IPS-NIHi11 (cell line): Measurements from ENCODE around the gene SH3BP1.

Source experiments
- DNase-seq: peaks from one replicate; pipeline ENCODE4 v3.0.0; 2012; ENCODE audit warnings: mixed read lengths, low spot score

Gene SH3BP1

DNA sequence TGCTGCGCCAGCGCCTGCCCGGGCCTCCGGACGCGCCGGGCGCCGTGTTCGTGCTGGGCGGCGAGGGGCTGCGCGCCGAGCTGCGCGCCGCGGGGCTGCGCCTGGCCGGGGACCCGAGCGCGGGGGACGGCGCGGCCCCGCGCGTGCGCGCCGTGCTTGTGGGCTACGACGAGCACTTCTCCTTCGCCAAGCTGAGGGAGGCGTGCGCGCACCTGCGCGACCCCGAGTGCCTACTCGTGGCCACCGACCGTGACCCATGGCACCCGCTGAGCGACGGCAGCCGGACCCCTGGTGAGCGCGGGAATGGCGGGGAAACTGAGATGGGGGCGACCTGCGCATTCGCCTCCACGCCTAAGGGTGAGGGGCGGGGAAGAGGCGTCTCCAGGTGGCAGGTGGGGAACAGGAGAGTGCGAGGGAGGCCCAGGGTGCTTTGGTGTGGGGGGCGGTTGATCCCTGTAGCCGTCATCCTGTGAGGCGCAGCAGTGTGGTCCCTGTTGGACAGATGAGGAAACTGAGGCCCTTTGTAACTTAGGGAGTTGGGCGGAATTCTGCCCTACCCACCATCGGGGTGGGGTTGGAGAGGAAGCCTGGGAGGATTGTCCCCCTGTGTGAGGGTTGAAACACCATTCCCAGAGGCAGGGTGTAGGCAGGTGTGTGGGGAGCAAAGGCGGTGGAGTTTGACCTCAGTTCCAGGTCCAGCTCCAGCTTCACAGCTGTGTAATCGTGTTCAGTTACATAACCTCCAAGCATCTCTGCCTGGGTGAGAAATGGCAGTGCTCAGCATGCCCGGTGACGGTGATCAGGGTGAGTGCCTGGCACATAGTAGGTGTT, 19.8 kb downstream of the SH3BP1 start:
- DNase-seq, result no peak

DNA sequence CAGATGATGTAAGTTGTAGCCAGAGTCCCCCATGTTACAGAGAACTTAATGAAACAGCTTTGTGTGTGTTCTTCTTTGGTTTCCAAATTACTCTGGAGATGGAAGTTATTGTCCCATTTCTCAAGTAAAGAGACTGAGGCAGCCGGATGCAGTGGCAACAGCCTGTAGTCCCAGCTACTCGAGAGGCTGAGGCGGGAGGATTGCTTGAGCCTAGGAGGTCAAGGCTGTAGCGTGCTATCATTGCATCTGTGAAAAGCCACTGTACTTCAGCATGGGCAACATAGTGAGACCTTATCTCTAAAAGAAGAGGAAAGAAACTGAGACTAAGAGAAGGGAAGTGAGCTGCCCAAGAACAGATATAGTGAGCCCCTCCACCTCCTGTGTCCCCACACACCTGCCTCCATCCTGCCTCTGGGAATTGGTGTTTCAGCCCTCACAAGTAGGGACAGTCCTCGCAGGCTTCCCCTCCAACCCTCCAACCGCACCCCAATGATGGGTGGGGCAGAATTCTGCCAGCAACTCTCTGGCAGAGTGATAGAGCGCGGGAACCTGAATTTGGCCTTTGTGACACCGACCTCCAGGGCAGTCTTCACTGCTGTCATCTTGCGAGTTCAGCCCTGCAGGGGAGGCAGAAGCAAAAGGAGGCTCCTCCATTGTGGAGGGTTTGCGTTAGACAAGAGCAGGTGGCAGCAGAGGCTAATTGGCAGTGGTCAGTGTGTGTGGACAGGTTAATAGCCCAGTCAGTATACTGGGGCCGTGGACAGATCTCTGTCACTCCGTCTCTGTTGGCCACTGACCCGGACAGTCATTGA, 20.6 kb downstream of the SH3BP1 start:
- DNase-seq, result no peak

DNA sequence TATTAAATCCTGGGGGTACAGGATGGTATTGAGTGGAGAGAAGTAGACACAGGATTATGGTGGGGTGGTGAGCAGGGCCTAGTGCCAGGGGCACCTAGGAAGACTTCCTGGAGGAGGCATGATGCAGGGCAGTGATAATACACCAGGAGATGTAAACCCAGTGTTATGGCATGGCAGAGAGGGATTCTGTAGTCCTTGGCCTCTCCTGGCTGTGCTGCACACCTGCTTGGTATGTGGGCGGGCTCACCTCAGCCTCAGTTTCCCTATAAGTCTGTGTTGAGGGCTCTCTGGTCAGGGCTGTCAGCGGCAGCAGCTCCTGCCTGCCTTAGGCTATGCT, 21.2 kb downstream of the SH3BP1 start:
- DNase-seq, result no peak

DNA sequence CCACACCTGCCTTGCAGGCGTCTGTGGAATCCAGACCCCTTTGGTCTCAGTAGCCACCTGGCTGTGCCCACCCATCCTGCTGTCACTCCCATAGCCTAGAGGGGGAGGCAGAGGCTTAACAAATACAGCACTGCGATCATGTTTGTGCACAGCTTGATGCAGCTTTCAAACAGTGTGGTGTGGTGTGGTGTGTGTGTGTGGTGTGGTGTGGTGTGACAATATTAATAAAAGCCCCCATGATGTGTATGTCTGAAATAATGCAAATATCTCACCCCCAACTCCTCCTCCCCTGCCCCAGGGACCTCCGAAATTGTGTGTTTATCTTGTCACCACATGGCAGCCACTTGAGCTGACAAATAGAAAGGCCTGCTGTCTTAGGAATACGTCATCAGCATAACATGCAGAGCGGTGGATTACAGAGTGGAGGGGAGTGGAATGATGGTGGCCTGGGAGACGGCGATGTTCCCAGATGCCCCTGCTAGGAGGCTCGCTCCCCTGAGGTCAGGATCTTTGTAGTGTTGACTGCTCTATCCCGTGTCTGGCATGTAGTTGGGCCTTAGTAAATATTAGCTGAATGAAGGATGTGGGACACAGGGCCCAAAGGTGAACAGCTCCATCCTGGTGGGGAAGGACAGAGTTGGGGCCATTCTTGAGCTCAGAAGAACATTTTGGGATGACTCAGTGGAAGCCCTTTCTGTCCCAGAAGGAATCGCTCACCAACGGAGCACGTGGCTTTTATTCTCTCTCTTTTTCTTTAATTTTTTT, 21.9 kb downstream of the SH3BP1 start:
- DNase-seq, result no peak

DNA sequence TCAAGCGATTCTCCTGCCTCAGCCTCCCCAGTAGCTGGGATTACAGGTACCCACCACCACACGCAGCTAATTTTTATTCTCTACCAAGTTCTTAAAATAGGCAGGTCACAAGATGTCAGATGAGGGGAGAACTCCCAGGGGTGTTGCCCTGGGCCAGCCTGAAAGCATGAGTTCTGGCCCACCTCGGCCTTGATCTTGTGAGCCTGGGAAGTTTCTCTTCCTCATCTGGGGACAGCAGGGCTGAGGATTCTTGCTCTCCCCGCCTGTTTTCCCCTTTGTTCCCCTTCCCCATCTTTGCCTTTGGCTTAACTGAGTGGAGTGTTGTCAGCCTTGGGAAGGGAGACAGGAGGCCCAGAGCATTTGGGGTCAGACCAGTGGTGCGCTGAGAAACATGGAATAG, 22.6 kb downstream of the SH3BP1 start:
- no peak for DNase-seq

DNA sequence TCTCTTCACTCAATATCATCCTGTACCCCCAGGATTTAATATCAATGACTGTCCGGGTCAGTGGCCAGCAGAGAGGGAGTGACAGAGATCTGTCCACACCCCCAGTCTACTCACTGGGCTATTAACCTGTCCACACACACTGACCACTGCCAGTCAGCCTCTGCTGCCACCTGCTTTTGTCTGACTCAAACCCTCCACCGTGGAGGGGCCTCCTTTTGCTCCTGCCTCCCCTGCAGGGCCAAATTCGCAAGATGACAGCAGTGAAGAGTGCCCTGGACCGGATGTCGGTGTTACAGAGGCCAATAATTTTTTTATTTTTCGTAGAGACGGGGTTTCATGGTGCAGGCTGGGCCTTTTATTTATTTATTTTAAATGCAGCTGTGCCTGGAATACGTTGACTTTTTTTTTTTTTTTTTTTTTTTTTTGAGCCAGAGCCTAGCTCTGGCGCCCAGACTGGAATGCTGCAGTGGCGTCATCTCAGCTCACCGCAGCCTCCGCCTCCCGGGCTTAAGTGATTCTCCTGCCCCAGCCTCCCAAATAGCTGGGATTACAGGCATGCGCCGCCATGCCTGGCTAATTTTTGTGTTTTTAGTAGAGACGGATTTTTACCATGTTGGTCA, 24.2 kb downstream of the SH3BP1 start:
- no peak for DNase-seq

DNA sequence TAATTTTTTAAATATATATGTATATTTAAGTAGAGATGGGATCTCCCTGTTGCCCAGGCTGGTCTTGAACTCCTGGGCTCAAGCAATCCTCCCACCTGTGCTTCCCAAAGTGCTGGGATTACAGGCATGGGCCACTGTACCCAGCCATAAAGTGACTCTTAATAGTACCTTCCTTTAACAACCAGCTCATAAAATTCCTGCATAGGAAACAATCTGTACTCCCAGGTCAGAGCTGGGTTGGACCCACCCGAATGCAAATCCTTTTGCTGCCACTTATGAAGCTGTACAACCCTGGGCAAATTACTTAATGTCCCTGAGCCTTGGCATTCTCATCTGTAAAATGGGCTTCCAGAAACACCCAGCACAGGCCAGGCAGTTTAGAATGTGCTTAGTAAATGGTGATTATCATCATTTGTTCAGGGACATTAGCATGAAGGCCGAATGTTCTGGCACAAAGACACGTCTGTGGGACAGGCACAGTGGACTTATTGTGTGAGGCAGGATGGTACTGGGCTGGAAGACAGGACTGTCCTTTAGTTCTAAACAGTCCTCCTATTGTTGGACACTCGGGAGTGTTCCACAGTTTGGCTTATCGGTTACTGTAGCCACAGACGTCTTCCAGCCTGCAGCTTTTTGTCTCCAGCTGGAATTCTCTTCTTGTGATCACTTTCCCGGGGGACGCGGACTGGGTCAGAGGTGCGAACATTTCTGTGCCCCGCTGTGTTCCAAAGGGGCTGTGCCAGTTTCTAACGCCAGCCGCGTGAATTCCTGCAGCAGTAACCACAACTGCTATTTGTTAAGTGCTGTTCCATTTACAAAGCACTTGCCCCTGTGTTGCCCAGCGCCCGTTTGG, 25.0 kb downstream of the SH3BP1 start:
- no peak for DNase-seq

DNA sequence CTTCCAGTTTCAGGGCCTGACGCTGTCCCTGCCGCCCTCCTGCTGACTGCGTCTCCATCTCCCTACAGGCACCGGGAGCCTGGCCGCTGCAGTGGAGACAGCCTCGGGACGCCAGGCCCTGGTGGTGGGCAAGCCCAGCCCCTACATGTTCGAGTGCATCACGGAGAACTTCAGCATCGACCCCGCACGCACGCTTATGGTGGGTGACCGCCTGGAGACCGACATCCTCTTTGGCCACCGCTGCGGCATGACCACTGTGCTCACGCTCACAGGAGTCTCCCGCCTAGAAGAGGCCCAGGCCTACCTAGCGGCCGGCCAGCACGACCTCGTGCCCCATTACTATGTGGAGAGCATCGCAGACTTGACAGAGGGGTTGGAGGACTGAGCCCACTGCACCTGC, 26.0 kb downstream of the SH3BP1 start:
- DNase-seq, result no peak

DNA sequence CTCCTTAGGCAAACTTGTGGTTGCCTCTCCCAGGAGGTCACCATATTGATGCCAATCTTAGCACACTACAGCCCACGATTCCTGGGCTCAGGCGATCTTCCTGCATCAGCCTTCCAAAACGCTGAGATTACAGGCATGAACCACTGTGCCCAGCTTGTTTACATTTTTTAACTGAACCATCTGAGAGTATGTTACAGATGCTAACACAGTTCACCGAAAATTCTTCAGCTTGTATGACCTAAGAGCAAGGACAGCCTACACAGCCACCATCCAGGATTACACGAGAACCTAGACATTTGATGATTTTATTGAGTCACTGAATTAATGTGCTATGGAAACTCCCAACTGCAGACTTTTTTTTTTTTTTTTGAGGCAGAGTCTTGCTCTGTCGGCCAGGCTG, 30.1 kb downstream of the SH3BP1 start:
- no peak for DNase-seq

DNA sequence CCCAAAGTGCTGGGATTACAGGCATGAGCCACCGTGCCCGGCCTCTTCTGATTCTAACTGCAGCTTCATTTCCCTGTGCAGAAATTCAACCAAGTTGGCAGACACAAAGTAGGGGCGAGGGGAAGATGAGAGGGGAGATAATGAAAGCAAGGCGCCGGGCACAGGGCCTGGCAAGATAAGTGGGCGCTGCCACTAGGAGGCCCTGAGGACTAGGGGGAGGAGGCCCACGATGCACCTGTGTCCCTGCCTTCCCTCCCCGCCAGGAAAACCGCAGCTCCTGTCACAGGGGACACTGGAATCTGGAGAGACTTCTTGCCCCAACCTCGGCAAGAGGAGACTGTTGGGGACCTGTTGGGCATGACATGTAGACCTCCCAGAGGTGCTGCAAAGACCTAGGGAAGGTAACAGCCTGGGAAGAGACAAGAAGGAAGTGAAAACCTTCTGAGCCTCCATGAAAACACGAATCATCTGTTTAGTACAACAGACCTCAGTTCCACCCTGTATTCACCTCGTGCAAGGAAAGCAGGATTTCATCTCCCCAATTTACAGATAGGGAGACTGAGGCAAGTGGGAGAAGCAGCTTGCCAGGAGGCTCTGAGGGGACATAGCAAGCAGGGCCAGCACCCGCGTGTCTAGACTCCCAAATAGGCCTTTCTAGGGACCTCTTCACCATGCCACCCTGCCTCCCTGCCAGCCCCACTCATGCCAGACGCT, 32.9 kb downstream of the SH3BP1 start:
- DNase-seq, result no peak

DNA sequence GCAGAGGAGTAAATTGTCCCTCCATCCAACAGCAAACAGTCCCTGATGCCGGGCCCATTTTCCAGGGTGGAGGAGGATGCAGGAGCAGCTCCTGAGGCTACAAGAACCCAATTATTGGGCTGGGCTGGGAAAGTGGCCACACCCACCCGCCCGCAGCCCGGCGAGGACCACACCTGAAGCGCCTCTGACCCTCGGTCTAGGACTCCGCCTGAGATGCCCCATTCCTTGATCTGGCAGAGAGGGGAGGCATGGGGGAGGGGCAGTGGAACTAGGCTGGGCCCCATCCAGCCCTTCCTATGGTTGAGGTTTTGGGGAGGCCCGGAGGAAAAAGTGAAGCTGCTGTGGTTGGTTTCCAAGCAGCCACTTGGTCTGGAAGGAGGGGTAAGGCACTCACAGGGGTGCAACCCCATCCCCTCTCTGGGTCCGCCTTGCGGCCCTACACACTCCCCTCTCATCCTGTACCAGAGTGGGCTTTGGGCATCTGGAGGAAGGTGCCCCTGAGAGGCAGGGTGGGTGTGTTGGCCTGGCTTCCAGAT, 33.5 kb downstream of the SH3BP1 start:
- DNase-seq, result no peak

DNA sequence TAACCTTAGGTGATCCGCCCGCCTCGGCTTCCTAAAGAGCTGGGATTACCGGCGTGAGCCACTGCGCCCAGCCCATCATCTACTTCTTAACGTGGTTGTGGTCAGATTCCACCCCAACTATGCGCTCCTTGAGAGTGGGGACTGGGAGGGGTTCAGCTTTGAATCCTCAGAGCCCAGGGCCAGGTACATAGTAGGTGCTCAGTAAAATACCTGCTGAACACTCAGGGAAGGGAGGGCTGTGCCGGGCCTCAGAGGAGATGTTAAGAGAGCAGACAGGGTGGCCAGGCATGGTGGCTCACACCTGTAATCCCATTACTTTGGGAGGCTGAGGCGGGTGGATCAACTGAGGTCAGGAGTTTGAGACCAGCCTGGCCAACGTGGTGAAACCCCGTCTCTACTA, 34.8 kb downstream of the SH3BP1 start:
- DNase-seq, result no peak

DNA sequence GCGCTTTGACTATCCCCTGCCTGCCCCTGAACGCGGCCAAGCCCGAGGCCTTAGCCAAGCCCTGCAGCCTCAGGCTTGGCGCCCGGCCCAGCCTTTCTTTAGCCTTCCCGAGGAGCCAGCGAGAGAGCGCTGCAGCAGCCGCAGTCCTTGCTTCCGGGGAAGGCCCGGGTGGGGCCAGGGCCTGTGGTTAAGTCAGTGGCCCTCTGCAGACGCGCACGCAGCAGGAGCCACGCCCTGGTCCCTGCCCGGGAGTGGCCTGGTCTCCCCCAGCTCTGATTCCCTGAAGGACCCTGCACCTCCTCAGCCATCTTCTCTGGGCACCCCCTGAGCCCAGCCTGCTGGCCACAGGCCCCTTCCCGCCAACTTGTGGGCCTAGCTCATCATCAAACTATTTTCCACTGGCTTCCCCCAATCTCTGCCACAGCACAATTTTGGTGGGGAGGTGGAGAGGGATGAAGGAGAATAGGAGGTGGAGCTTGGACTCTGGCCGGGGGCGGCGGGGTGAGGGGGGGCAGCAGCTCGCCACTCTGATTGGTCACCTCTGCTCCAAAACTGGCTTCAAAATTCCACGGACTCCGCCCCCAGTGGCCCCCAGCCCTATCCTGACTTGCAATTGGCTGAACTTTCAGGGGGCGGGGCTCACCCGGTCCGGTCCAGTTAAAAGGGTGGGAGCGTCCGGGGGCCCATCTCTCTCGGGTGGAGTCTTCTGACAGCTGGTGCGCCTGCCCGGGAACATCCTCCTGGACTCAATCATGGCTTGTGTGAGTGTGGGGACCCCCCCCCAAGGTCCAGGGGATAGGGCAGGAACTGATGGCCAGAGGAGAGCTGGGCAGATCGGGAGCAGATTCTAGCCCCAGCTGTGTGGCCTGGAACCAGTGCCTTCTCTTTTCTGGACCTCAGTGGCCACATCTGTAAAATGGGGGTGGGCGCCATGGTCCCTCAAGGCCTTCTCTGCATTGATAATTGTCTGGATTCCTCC, 35.8 kb downstream of the SH3BP1 start, which contains the start of gene LGALS1:
Gene LGALS1, plus strand, starts transcription at position 686 of the 979 bp plus-strand sequence. Its CDS starts 67 bp downstream, at position 753.
- DNase-seq, result peak; percentile 83

DNA sequence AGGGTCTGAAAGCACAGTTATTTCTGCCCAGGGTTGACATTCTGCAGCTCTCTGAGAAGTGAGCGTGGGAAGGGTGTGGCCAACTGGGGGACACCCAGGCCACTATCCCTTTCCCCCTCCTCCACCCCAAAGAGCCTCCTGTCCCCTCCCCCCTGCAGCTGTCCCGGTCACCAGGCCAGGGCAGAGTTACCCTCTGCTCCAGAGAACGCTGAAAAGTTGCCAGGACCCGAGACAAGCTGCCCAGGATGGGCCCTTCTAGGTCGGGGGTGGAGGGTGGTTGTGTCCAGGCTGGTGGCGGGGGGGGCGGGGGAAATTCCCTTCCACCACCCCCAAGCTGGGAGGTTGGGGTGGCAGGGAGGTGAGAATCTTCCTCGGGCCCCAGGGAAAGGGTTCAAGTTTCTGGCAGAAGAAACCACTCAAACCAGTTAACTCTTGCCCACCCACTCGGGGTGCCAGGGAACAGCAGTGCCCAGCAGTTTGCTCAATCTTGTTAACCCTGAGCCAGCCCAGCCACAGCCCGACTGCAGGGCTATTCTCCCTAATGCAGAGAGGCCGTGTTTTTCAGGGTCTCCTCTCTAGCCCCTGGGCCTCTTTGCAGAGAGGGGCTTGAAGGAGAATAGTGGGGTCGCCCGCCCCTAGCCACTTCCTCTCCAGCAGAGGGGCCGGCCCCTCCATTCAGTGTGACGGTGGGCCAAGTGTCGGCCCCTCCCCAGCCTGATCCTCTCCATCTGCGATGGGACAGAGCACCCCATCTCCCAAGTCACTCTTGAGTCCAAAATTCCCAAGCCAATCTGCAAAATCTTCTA, 36.7 kb downstream of the SH3BP1 start:
- no peak for DNase-seq

DNA sequence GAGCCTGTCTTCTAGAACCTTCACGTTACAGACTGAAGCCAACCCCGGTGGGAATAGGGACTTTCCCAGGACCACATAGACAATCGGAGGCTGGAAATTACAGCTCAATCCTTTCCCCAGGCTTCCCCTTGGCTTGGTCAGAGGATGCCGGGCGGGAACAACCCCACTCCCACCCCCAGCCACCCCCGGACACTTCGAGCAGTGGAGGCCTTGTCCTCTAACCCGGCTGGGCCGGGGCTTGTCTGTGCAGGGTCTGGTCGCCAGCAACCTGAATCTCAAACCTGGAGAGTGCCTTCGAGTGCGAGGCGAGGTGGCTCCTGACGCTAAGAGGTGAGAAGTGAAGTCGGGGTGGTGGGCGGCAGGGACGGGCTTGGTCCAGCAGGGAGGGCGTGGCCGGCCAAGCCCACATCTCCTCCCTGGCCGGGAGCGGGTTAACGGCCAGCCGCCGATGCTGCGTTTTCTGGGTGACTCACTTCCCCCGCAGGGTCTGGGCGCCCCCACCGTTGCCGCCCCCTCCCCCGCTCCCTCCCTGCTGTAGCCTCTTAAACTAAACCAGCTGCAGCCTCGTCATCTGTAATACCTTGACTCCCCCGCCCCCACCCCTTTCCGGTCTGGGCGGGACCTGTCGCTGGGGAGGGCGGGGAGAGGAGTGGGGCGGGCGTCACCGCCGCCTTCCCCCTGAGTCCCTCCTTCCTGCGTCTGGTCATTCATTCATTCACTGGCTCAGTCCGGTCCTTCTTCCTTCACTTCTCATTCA, 37.4 kb downstream of the SH3BP1 start:
- DNase-seq, result peak; percentile 81

DNA sequence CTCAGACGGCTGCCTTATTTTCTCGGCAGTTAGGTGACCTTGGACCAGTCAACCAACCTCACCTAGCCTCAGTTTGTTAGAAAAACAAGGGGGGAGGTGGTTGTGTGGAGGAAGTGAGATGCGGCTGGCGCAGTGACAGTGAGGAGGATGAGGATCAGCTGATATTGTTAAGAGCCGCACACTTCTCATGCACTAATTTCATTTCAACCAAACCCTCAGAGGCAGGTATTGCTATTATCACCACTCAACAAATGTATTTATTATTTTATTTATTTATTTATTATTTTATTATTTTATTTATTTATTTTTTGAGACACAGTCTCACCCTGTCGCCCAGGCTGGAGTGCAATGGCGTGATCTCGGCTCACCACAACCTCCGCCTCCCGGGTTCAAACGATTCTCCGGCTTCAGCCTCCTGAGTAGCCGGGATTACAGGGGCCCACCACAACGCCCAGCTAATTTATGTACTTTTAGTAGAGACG, 38.1 kb downstream of the SH3BP1 start:
- no peak for DNase-seq

DNA sequence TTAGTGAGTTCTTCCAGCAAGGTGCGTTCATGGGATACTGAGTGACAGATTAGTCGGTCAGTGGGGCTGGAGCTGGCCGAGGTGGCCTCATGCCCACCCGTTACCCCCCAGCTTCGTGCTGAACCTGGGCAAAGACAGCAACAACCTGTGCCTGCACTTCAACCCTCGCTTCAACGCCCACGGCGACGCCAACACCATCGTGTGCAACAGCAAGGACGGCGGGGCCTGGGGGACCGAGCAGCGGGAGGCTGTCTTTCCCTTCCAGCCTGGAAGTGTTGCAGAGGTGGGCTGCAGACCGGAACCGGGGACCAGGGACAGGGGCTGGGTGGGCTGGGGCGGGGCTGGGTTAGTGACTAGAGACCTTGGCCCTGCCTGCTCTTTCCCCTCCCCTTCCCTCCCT, 38.9 kb downstream of the SH3BP1 start:
- DNase-seq, result no peak
